GM18873 (cell line): Measurements from ENCODE around the gene WEE1.
"Not testable (repeated sequence)": the region's sequence is repeated elsewhere in the genome, so short reads cannot be mapped to it uniquely, and the experiment has no call there.

Experiments used
- ATAC-seq: cut with Tn5 transposase; IDR thresholded peaks from one replicate; pipeline ENCODE4 v1.9.1; 2021; ENCODE audit warnings: mild to moderate bottlenecking, moderate library complexity, moderate number of reproducible peaks; ENCODE audit not compliant: unreplicated experiment, low FRiP score

Gene WEE1

GRCh38 chr11:9573052-9573774 lies at the start of gene WEE1:
TSS of gene WEE1 (plus strand) at chr11:9573670. CDS start at chr11:9573934, 264 bp downstream.
- ATAC-seq = peak; percentile 78

- no peak for ATAC-seq
Observed at GRCh38 chr11:9524001-9524400, 49.5 kb upstream of the WEE1 start.

- ATAC-seq = no peak
Observed at GRCh38 chr11:9525116-9525515, 48.4 kb upstream of the WEE1 start.

- ATAC-seq = no peak
Observed at GRCh38 chr11:9527481-9528135, 45.9 kb upstream of the WEE1 start.

- no peak for ATAC-seq
Observed at GRCh38 chr11:9528136-9528501, 45.4 kb upstream of the WEE1 start.

- ATAC-seq = no peak
Observed at GRCh38 chr11:9528573-9529333, 44.7 kb upstream of the WEE1 start.

GRCh38 chr11:9529334-9529650 lies 44.2 kb upstream of the WEE1 start:
- no peak for ATAC-seq

- ATAC-seq = no peak
Observed at GRCh38 chr11:9530020-9530621, 43.3 kb upstream of the WEE1 start.

GRCh38 chr11:9530901-9531625 lies 42.4 kb upstream of the WEE1 start:
- ATAC-seq = no peak

GRCh38 chr11:9533058-9533457 lies 40.4 kb upstream of the WEE1 start:
- ATAC-seq = no peak

- ATAC-seq = no peak
Observed at GRCh38 chr11:9533736-9534473, 39.6 kb upstream of the WEE1 start.

- no peak for ATAC-seq
Observed at GRCh38 chr11:9535189-9535781, 38.2 kb upstream of the WEE1 start.

GRCh38 chr11:9538548-9538947 lies 34.9 kb upstream of the WEE1 start:
- no peak for ATAC-seq

- not testable (repeated sequence) for ATAC-seq
Observed at GRCh38 chr11:9549216-9549615, 24.3 kb upstream of the WEE1 start.

GRCh38 chr11:9550191-9550628 lies 23.3 kb upstream of the WEE1 start:
- no peak for ATAC-seq

GRCh38 chr11:9561279-9561982 lies 12.0 kb upstream of the WEE1 start:
- no peak for ATAC-seq

- ATAC-seq = no peak
Observed at GRCh38 chr11:9562716-9563115, 10.8 kb upstream of the WEE1 start.

GRCh38 chr11:9563196-9563730 lies 10.2 kb upstream of the WEE1 start:
- no peak for ATAC-seq
